SK-N-SH (cell line): ENCODE data around the gene SLC25A33. TPM values are rescaled to one million over a fixed set of nuclear protein-coding genes. Genes with fewer than 3 reads are reported as not detected.

Source experiments
- CTCF ChIA-PET: fragments of 300-600, 350-600 bp; formaldehyde crosslinking; extraction: SDS; loops from one replicate; lab custom pipeline; 2021; lab: Yijun Ruan, JAX
- POLR2A ChIA-PET: fragments of 350-600 bp; sonication (Branson Sonifier 250); formaldehyde crosslinking; extraction: SDS; loops from one replicate; lab custom pipeline; 2020; ENCODE audit warnings: antibody characterized with exemption, inconsistent platforms; lab: Yijun Ruan, JAX
- DNase-seq: peaks from one replicate; pipeline ENCODE4 v3.0.0; 2012
- H2AFZ ChIP-seq: fragments of 200-600 bp; sonication (generic); 2 replicates; pipeline ENCODE4 v1.8.1; 2016; ENCODE audit warnings: antibody characterized with exemption, mild to moderate bottlenecking, low read depth
- H3F3A ChIP-seq: fragments of 200-600 bp; sonication (generic); replicated peaks from 2 replicates; pipeline ENCODE3; 2016; ENCODE audit warnings: antibody characterized with exemption, mild to moderate bottlenecking; ENCODE audit not compliant: insufficient read depth
- H3K27ac ChIP-seq, 2 experiments: fragments of 200-500 bp in 1 of 2; fragments of 200-600 bp in 1 of 2; sonication (Bioruptor generic) in 1 of 2; sonication (generic), shearing (Covaris generic) in 1 of 2; 2 replicates each; pipeline versions ENCODE4 v1.5.1 to v1.6.1; 2014 to 2016; ENCODE audit warnings: low read depth in 2 of 2, inconsistent platforms in 1 of 2, low read length in 1 of 2, mild to moderate bottlenecking in 1 of 2, mixed read lengths in 1 of 2
- H3K27me3 ChIP-seq: fragments of 200-600 bp; sonication (generic), shearing (Covaris generic); 2 replicates; pipeline ENCODE4 v1.6.1; 2016; ENCODE audit warnings: mixed run types; ENCODE audit not compliant: insufficient read depth
- H3K36me3 ChIP-seq, 2 experiments: fragments of 200-500 bp in 1 of 2; fragments of 200-600 bp in 1 of 2; sonication (Bioruptor generic) in 1 of 2; sonication (generic) in 1 of 2; replicated peaks in 1 of 2; 2 replicates each; pipeline versions ENCODE3 to v1.5.1; 2014 to 2016; ENCODE audit warnings: low read length in 1 of 2, mild to moderate bottlenecking in 1 of 2; ENCODE audit not compliant: insufficient read depth in 2 of 2, control insufficient read depth in 1 of 2
- H3K4me1 ChIP-seq, 2 experiments: fragments of 200-500 bp in 1 of 2; fragments of 200-600 bp in 1 of 2; sonication (Bioruptor generic) in 1 of 2; sonication (generic), shearing (Covaris generic) in 1 of 2; 2 replicates each; pipeline versions ENCODE4 v1.5.1 to v1.6.1; 2014 to 2016; ENCODE audit warnings: low read depth in 1 of 2, low read length in 1 of 2, mixed run types in 1 of 2; ENCODE audit not compliant: insufficient read depth in 2 of 2, control insufficient read depth in 1 of 2
- H3K4me2 ChIP-seq: fragments of 200-600 bp; sonication (generic), shearing (Covaris generic); 2 replicates; pipeline ENCODE4 v1.6.1; 2017; ENCODE audit warnings: mixed run types
- H3K4me3 ChIP-seq, 2 experiments: fragments of 200-500 bp in 1 of 2; fragments of 200-600 bp in 1 of 2; sonication (Bioruptor generic) in 1 of 2; sonication (generic), shearing (Covaris generic) in 1 of 2; 2 replicates each; pipeline versions ENCODE4 v1.5.1 to v1.8.1; 2014 to 2016; ENCODE audit warnings: low read depth in 2 of 2, inconsistent platforms in 1 of 2, low read length in 1 of 2, mild to moderate bottlenecking in 1 of 2, mixed read lengths in 1 of 2, moderate library complexity in 1 of 2
- H3K79me2 ChIP-seq: fragments of 200-600 bp; sonication (generic); 2 replicates; pipeline ENCODE4 v1.8.1; 2017; ENCODE audit warnings: mild to moderate bottlenecking; ENCODE audit not compliant: insufficient read depth
- H3K9ac ChIP-seq: fragments of 200-600 bp; sonication (generic); 2 replicates; pipeline ENCODE4 v1.6.1; 2017; ENCODE audit warnings: mixed run types
- H3K9me2 ChIP-seq: fragments of 200-600 bp; sonication (generic); 2 replicates; pipeline ENCODE4 v1.6.1; 2017; ENCODE audit warnings: mixed run types
- H3K9me3 ChIP-seq: fragments of 200-600 bp; sonication (generic); 2 replicates; pipeline ENCODE4 v1.6.1; 2017; ENCODE audit warnings: mixed run types, mild to moderate bottlenecking, moderate library complexity
- H4K20me1 ChIP-seq: fragments of 200-600 bp; sonication (generic); 2 replicates; pipeline ENCODE4 v1.6.1; 2017; ENCODE audit warnings: mild to moderate bottlenecking, mixed run types; ENCODE audit not compliant: insufficient read depth
- EP300 ChIP-seq, 2 experiments: IDR thresholded peaks; 2 replicates each; pipeline versions ENCODE4 v1.4.0 to v1.6.1; 2012; ENCODE audit warnings: borderline replicate concordance in 1 of 2, low read depth in 1 of 2, low read length in 1 of 2
- EZH2phosphoT487 ChIP-seq: fragments of 200-600 bp; sonication (generic); IDR thresholded peaks from 2 replicates; pipeline ENCODE4 v1.6.1; 2017; ENCODE audit warnings: low read depth, mixed run types, mild to moderate bottlenecking, antibody characterized with exemption, moderate library complexity, borderline replicate concordance
- FOSL2 ChIP-seq: IDR thresholded peaks from 2 replicates; pipeline ENCODE4 v1.4.0; 2012; ENCODE audit warnings: low read depth, mild to moderate bottlenecking, moderate library complexity, borderline replicate concordance
- FOXJ3 ChIP-seq: sonication (generic); formaldehyde crosslinking; IDR thresholded peaks from 2 replicates; pipeline ENCODE4 v1.5.1; 2020; ENCODE audit warnings: mild to moderate bottlenecking, missing genetic modification reagents
- GABPA ChIP-seq: IDR thresholded peaks from 2 replicates; pipeline ENCODE4 v1.4.0; 2012; ENCODE audit warnings: low read depth, mild to moderate bottlenecking
- GATA2 ChIP-seq: sonication (generic); formaldehyde crosslinking; IDR thresholded peaks from 2 replicates; pipeline ENCODE4 v1.5.0; 2020; ENCODE audit warnings: mild to moderate bottlenecking, missing genetic modification reagents
- JUND ChIP-seq: IDR thresholded peaks from 2 replicates; pipeline ENCODE4 v1.4.0; 2012
- MAX ChIP-seq: IDR thresholded peaks from 2 replicates; pipeline ENCODE4 v1.4.0; 2012; ENCODE audit warnings: low read depth
- MXI1 ChIP-seq: IDR thresholded peaks from 2 replicates; pipeline ENCODE4 v1.6.1; 2012; ENCODE audit warnings: mild to moderate bottlenecking, low read depth, low read length, improper control_type of control experiment
- NRF1 ChIP-seq: IDR thresholded peaks from 2 replicates; pipeline ENCODE4 v1.6.1; 2012; ENCODE audit warnings: low read depth, mild to moderate bottlenecking, low read length
- POLR2AphosphoS5 ChIP-seq: IDR thresholded peaks from 2 replicates; pipeline ENCODE4 v1.6.1; 2012; ENCODE audit warnings: low read depth, low read length
- RAD21 ChIP-seq: IDR thresholded peaks from 2 replicates; pipeline ENCODE4 v1.6.1; 2012; ENCODE audit warnings: mild to moderate bottlenecking, low read length
- RFX5 ChIP-seq: IDR thresholded peaks from 2 replicates; pipeline ENCODE4 v1.6.1; 2012; ENCODE audit warnings: mild to moderate bottlenecking, improper control_type of control experiment, low read length
- RXRA ChIP-seq: IDR thresholded peaks from 2 replicates; pipeline ENCODE4 v1.4.0; 2012; ENCODE audit warnings: low read depth, mild to moderate bottlenecking, borderline replicate concordance
- TAF1 ChIP-seq: IDR thresholded peaks from 2 replicates; pipeline ENCODE4 v1.6.1; 2012; ENCODE audit warnings: low read depth, mild to moderate bottlenecking, low read length, moderate library complexity, borderline replicate concordance
- TEAD4 ChIP-seq: IDR thresholded peaks from 2 replicates; pipeline ENCODE4 v1.4.0; 2012; ENCODE audit warnings: mild to moderate bottlenecking, borderline replicate concordance; ENCODE audit not compliant: insufficient read depth
- WGBS: methylation state at CpG from one replicate; pipeline ENCODE4 v1.1.6; 2017; ENCODE audit warnings: low lambda C conversion rate; 5-methylcytosine and 5-hydroxymethylcytosine counted together
- polyA plus RNA-seq, 3 experiments: library from polyadenylated mRNA; depleted of rRNA; stranded (reverse); fragments of >200 nt; gene quantifications; 2 replicates each; pipeline ENCODE4 v1.2.3, GENCODE V29; 2012
- TF ChIP-seq, protein P1 (sequence below): fragments of 150-350 bp; IDR thresholded peaks from 2 replicates; pipeline ENCODE4 v1.6.1; 2016; ENCODE audit warnings: mild to moderate bottlenecking, low read depth, low read length
- TF ChIP-seq, protein P2 (sequence below): fragments of 200-600 bp; sonication (generic); IDR thresholded peaks from 2 replicates; pipeline ENCODE4 v1.6.1; 2017; ENCODE audit warnings: antibody characterized with exemption, mild to moderate bottlenecking, moderate library complexity

The SLC25A33 gene
- polyA plus RNA-seq, 1 of the 3 experiments (the other 2 are of a cell fraction), result 4.8 TPM

GRCh38 chr1:9590945-9591668 lies 51.8 kb downstream of the SLC25A33 start:
- ChIA-PET CTCF (interaction anchor here (1.1 to 7.0 kb wide), 7 partner anchors 13 to 302 kb away, joined by 3 to 51 read pairs (median 7); no protein-coding TSS in a partner anchor), POLR2A (interaction anchor here (2.7 kb wide), 1 partner anchor 13 kb away, joined by 8 read pairs; no protein-coding TSS in a partner anchor)
- 88% methylated on average over 13 of the region's 19 CpGs for WGBS
- TF ChIP-seq EZH2phosphoT487 (no peak), FOXJ3 (no peak), RAD21 (no peak), NRF1 (no peak), GABPA (no peak), RXRA (no peak), TAF1 (no peak), RFX5 (no peak), FOSL2 (no peak), JUND (no peak), MAX (no peak), EP300 (IDR thresholded peaks at IDR 0.05; ENCODE audit: borderline replicate concordance in 1 of 2, low read depth in 1 of 2, low read length in 1 of 2) (no peak), GATA2 (CRISPR knock-in tag) (no peak), TEAD4 (no peak), MXI1 (no peak), POLR2AphosphoS5 (no peak)
- TF ChIP-seq, protein P1, sequence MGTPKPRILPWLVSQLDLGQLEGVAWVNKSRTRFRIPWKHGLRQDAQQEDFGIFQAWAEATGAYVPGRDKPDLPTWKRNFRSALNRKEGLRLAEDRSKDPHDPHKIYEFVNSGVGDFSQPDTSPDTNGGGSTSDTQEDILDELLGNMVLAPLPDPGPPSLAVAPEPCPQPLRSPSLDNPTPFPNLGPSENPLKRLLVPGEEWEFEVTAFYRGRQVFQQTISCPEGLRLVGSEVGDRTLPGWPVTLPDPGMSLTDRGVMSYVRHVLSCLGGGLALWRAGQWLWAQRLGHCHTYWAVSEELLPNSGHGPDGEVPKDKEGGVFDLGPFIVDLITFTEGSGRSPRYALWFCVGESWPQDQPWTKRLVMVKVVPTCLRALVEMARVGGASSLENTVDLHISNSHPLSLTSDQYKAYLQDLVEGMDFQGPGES, result no peak
- TF ChIP-seq, protein P2, sequence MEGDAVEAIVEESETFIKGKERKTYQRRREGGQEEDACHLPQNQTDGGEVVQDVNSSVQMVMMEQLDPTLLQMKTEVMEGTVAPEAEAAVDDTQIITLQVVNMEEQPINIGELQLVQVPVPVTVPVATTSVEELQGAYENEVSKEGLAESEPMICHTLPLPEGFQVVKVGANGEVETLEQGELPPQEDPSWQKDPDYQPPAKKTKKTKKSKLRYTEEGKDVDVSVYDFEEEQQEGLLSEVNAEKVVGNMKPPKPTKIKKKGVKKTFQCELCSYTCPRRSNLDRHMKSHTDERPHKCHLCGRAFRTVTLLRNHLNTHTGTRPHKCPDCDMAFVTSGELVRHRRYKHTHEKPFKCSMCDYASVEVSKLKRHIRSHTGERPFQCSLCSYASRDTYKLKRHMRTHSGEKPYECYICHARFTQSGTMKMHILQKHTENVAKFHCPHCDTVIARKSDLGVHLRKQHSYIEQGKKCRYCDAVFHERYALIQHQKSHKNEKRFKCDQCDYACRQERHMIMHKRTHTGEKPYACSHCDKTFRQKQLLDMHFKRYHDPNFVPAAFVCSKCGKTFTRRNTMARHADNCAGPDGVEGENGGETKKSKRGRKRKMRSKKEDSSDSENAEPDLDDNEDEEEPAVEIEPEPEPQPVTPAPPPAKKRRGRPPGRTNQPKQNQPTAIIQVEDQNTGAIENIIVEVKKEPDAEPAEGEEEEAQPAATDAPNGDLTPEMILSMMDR, result no peak
- Histone ChIP-seq H3K36me3 (no peaks in the 10 kb centered on the region), H2AFZ (no peak overlapping the region), H3K4me2 (0 out of 2 replicates have a peak overlapping the region, but pooled peaks have one; percentile 15), H4K20me1 (peaks cover 32% of the 10 kb centered on the region; the same call in 1 of the 2 replicates), H3K79me2 (peaks cover 63% of the 10 kb centered on the region), H3F3A (no peaks in the 10 kb centered on the region), H3K4me1 (peaks cover 26 to 66% of the 10 kb centered on the region in 2 experiments; a peak in 3 of 4 replicates), H3K9me2 (no peaks in the 10 kb centered on the region), H3K27ac (peak overlapping the region in 1 of 2 experiments; percentile 93; a peak in 2 of 4 replicates), H3K9me3 (no peaks in the 10 kb centered on the region), H3K27me3 (no peaks in the 10 kb centered on the region), H3K4me3 (no peak overlapping the region; a peak in 1 of 4 replicates), H3K9ac (no peak overlapping the region)
- no peak for DNase-seq
